Uterus (tissue), 2 donors: ENCODE data around the gene FZD8.

Source experiments
- CTCF ChIP-seq, 4 experiments: fragments of 200-600 bp in 2 of 4; fragments of 450-650 bp in 2 of 4; sonication (generic) in 2 of 4; IDR thresholded peaks; one replicate each; pipeline ENCODE4 v1.5.1; 2016 to 2019; ENCODE audit warnings: antibody characterized with exemption in 4 of 4, mild to moderate bottlenecking in 2 of 4, moderate library complexity in 1 of 4
- POLR2A ChIP-seq, 2 donors: fragments of 450-650 bp; IDR thresholded peaks; one replicate each; pipeline ENCODE4 v1.6.1; 2016; ENCODE audit warnings: antibody characterized with exemption in 2 of 2, mild to moderate bottlenecking in 1 of 2, moderate library complexity in 1 of 2

GRCh38 chr10:35691522-35692236, 49.6 kb upstream of the FZD8 start:
- TF ChIP-seq CTCF (IDR thresholded peaks at IDR 0.05) (no peak), POLR2A (IDR thresholded peaks at IDR 0.05) (no peak)
